Cortex of kidney (tissue), 1 donor: ENCODE results near the gene MGME1.
A peak's percentile ranks its signal among the peaks of the same experiment; 100 is the strongest.

Experiments used
- DNase-seq: peaks from one replicate; lab custom pipeline; 2025; lab: John Stamatoyannopoulos, UW

The MGME1 gene, protein sequence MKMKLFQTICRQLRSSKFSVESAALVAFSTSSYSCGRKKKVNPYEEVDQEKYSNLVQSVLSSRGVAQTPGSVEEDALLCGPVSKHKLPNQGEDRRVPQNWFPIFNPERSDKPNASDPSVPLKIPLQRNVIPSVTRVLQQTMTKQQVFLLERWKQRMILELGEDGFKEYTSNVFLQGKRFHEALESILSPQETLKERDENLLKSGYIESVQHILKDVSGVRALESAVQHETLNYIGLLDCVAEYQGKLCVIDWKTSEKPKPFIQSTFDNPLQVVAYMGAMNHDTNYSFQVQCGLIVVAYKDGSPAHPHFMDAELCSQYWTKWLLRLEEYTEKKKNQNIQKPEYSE

GRCh38 chr20:17968366-17969277 lies at the start of gene MGME1, which contains the start of gene SNX5:
Gene MGME1 (plus strand): TSS chr20:17969018. CDS start chr20:17969860, 842 bp downstream.
Gene SNX5 (minus strand): TSS chr20:17968794. CDS start chr20:17968425, 369 bp downstream.
- DNase-seq = peak; percentile 88

DNA sequence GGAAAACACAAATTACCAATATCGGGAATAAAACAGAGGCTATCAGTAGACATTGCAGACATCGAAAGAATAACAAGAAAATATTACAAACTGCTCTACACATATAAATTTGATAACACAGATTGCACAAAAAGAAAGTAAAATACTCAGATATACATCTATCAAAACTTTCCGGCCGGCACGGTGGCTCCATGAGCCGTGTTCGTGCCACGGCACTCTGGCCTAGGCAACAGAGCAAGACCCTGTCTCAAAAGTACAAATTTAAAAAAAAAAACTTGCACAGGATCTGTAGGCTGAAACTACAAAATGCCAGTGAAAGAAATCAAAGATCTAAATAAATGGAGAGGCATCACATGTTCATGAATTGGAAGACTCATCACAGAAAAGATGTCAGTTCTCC lies 49.7 kb upstream of the MGME1 start:
- no peak for DNase-seq

DNA sequence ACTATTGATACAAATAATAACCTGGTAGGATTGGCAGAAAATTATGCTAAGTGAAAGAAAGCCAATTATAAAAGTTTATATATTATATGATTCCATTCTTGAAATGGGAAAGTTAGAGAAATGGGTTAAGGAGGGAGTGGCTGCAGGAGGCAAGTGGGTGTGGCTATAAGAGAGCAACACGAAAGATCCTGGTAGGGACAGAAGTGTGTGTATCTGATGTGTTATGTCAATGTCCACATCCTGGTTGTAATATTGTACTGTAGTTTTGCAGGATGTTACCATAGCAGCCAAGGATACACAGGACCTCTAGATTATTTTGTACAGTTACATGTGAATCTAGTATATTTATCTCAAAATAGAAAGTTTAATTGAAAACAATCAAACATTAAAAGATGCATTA lies 47.0 kb upstream of the MGME1 start:
- DNase-seq = no peak

GRCh38 chr20:17925141-17925939 lies 43.5 kb upstream of the MGME1 start:
- no peak for DNase-seq

DNA sequence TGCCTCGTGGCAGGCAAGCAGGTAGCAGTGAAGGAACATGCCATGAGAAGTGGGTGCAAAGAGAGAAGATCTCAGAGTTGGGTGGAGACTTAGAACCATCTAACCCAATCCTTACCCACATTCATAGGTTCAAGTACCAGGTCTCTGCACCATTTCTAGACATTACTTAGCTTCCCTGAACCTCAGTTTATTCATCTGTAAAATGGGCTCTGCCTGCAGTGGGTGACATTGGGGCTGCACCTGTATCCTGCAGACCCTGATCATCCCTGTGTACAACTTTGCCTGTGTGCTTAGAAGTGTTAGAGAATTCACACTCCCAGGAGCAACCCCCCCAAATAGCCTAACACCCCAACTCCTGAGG lies 42.9 kb upstream of the MGME1 start:
- no peak for DNase-seq

DNA sequence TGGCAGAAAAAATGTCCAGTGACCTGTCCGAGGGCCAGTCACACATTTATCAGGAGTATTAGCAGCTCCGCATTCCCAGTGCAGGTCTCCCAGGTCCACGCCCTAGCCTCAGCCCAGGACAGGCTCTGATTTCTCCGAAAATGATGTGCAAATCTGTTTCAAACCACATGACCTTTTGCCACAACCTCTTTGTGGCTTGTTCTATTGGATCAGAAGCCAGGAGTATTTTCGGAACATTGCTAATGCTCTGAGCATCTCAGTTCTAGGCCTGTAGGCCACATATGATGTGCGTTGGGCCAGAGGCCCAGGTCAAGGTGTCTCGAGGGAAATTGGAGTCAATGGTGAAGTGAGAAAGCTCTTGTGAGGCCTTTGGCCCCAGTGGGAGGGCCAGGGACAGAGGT lies 40.6 kb upstream of the MGME1 start:
- no peak for DNase-seq

DNA sequence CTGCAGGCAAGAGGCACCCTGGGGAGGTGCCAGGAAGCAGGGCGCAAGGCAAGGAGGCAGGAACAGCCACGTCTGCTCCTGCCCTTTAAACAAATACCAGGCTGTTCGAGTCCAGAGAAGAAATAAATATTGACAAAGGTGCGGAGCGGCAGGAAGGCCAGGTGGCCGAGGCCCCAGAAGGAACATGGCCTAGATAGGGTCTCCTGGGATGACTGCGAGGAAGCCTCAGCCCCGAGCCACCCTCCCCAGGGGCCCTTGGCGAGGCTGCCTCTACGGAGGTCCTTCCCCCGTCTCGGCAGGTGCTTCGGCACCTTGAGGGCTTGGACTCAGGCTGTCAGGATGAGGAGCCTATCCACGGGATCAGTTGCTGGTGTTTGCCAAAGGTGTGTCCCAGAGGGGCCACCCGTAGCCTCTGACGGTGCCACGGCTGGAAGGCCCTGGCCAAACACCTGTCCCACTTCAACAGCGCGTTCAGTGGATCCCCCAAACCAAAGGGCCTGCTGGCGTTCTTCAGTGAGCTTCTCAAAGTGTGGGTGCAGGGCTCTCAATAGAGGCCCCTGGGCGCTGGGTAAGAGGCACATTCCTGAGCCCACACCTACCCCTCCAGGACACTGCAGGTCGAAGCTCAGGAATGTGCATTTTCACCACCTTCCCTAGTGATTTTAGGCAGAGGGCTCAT lies 40.0 kb upstream of the MGME1 start:
- no peak for DNase-seq

- DNase-seq = no peak
Observed at GRCh38 chr20:17931513-17931912, 37.3 kb upstream of the MGME1 start.

- DNase-seq = no peak
Observed at GRCh38 chr20:17932396-17932795, 36.4 kb upstream of the MGME1 start.

DNA sequence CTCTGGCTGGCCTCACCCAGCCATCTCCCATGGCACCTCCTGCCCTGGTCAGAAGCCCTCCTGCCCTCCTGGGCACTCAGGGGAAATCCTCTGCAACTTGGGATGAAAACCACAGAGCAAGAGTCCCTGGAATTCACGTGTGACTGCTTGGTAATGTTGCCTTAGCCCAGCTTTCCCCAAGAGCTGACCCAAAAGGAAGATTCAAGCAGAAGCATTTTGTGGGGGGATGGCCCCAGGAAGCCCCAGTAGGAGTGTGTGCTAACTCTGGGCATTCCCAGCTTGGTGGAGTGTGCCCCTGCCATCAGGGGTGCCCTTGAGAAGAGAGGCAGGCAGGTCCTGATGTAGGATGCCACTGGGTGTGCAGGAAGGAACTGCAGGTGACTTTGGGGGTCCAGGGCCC lies 35.7 kb upstream of the MGME1 start:
- no peak for DNase-seq

GRCh38 chr20:17933711-17934110 lies 35.1 kb upstream of the MGME1 start:
- DNase-seq = no peak

DNA sequence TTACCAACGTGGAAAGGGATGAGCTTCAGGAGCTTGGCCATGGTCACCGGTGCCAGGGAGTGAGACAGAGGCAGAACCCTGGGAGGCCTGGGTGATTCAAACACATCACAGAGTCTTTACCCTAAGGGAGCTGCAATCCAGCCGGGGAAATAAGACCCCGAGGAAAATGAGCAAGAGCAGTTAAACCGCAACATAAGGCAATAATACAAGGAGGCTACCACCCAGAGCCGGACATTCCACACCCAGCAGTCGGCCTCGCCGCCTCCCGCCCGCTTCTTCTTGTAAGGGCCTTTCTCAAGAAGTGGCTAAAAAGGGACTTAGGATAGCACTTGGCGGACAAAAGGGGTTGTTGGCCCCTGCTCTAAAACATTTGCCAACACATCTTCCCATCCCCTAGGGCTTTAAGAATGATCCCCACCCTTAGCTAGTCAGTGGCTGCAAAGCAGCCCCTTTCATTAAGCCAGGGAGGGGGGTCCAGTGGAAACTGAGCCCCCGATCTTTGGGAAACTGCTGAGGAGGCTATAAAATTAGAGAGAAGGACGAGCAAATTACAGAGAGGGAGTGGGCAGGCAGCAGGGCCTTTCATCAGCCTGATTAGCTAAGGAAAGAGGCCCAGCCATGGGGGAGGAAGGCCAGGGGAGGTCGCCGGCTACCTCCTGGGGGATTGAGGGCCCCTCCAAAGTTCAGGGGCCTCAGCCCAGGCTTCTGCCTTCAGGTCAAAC lies 34.5 kb upstream of the MGME1 start:
- no peak for DNase-seq

DNA sequence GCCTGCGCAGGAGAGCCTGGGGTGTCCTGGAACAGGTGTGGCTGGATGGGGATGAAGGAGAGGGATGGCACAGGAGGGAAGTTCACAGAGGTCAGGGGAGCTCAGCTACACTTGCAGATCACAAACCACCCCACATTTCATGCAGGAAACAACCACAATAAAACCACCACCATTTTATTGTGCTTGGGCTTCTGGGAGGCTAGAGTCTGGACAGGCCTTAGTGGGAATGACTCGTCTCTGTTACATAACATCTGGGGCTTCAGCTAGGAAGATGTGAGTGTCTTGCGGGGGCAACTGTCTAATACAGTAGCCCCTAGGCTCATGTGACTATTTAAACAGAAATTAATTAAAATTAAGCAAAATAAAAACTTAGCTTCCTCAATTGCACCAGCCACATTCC lies 33.6 kb upstream of the MGME1 start:
- DNase-seq = no peak

DNA sequence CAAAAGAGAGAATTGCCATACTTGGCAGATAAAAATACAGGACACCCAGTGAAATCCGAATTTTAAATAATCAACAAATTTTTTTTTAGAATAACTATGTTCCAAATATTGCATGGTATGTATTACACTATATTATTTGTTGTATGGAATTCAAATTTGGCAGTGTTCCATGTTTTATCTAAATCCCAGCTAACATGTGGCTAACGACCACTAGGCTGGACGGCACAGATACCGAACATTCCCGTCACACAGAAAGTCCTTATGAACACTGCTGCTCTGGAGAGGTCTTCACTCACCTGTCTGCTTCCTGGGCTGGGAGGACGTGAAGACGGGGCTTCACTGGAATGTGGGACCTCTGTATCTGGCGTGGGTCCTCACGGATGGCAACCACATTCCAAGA lies 33.1 kb upstream of the MGME1 start:
- no peak for DNase-seq

GRCh38 chr20:17936286-17936760 lies 32.5 kb upstream of the MGME1 start:
- DNase-seq = no peak

DNA sequence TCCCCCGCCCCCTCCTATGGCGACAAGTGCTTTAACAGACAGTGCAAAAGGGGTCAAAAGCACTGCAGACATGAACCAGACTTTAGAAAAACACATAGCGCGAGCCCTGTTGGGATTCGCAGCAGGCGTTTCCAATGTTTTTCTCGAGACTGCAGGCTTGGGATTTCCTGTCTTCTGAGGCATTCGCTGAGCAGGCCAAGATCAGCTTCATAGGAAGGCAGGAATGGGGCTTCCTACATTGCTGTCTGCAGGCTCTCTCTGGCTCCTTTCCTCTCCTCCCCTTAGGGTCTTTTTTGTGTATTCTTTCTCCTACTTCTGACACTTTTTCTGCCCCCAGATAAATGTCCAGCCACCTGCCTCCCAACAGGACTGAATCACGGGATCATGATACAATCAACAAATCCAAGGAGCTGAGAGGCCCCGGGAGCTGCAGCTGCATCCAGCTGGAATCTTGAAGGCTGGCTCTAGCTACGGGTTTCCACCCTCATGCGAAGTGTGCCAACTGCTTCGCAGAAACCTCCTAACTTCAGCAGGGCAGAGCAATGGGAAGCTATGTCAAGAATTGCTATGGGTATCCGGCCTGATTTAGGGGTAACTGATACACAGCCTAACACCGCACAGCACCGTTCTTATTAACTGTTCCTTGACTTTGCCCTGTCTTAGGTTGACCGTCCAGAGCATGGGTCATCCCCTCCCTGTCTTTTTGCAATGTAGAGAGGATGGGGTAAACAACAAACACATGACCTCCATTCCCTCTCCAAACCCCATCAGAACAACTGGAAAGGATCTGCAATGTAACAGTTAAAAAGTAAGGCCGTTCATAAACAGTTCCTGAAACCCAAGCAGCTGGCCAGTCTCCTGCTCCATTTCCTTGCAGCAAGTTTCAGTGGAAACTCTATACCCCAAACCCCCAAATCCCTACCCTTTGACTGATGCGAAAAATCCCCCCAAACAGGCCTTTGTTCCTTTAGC lies 31.8 kb upstream of the MGME1 start:
- no peak for DNase-seq

DNA sequence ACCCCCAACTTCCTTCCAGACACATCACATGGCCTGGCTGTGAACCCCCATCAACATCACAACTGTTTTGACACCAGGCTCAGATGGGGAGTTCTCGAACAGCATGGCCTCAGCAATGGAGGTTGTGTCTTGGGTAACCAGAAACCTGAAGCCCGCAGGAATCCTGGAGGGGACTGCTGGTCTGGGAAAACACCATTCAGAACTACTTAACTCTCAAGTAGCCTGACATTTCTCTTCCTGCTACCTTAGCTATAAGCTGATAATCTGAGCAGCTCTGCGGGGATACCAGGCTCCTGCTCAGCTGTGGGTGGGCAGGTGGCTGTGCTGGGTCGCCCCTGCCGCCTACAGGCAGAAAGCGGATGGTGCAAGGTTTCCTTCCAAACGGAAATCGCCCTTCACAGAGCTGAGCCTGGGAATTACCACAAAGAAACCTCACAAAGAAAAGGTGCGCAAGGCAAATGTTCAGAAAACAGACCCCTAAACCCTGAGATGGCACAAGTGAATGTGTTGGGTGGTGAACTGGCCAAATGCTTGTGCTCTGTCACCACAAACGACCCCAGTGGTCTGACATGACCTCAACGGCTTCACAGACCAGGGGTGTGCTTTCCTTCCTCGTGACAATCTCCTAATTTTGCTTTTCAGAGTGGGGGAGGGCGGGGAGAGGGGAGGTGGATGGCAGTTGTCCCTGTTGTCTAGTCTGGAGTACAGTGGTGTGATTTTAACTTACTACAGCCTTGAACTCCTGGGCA lies 29.8 kb upstream of the MGME1 start:
- no peak for DNase-seq

GRCh38 chr20:17939622-17940223 lies 29.1 kb upstream of the MGME1 start:
- DNase-seq = no peak
